Psoas muscle (tissue), 8 donors: ENCODE measurements around the gene AQP11. TPM values are rescaled to one million over a fixed set of nuclear protein-coding genes. Genes with fewer than 3 reads are reported as not detected.
A peak's percentile ranks its signal among the peaks of the same experiment; 100 is the strongest.
"Not testable (repeated sequence)": the region's sequence is repeated elsewhere in the genome, so short reads cannot be mapped to it uniquely, and the experiment has no call there.

ENCODE experiments used
- ATAC-seq, 4 donors: fragments of 200-7000 bp; cut with Tn5 transposase; one replicate each; pipeline ENCODE4 v1.9.1; 2020; ENCODE audit warnings: moderate library complexity in 3 of 4, mild to moderate bottlenecking in 2 of 4
- DNase-seq, 2 donors: peaks; one replicate each; pipeline ENCODE4 v3.0.0-alpha.2; 2020
- H3K27ac ChIP-seq: fragments of 200-600 bp; one replicate; pipeline ENCODE4 v1.8.0; 2022
- H3K27me3 ChIP-seq, 3 donors: fragments of 200-600 bp in 1 of 3; one replicate each; pipeline versions ENCODE4 v1.6.1 to v1.8.0; 2013 to 2022; ENCODE audit warnings: low read length in 2 of 3, mild to moderate bottlenecking in 2 of 3, moderate library complexity in 1 of 3; ENCODE audit not compliant: insufficient read depth in 3 of 3
- H3K36me3 ChIP-seq, 2 donors: fragments of 200-600 bp in 1 of 2; one replicate each; pipeline versions ENCODE4 v1.6.1 to v1.8.0; 2013 to 2022; ENCODE audit warnings: low read depth in 1 of 2, mild to moderate bottlenecking in 1 of 2, moderate library complexity in 1 of 2; ENCODE audit not compliant: insufficient read depth in 1 of 2
- H3K4me1 ChIP-seq: fragments of 200-600 bp; one replicate; pipeline ENCODE4 v1.8.0; 2022
- H3K4me3 ChIP-seq: fragments of 200-600 bp; one replicate; pipeline ENCODE4 v1.8.0; 2022; ENCODE audit warnings: mild to moderate bottlenecking
- H3K9me3 ChIP-seq: fragments of 200-600 bp; one replicate; pipeline ENCODE4 v1.8.0; 2022
- WGBS, 3 donors: extraction: QIAGEN DNeasy Blood & Tissue Kit; methylation state at CpG; one replicate each; pipeline versions ENCODE4 v1.1.6 to v1.1.7; 2013; 5-methylcytosine and 5-hydroxymethylcytosine counted together
- intact Hi-C, 2 donors: fragments of 100-400 bp; cut with DNase I; formaldehyde crosslinking; loops; one replicate each; pipeline versions ENCODE4 v1.11.0 to v1.14.2; 2022
- polyA plus RNA-seq, 3 donors: library from polyadenylated mRNA; stranded (reverse); fragments of 200-250 nt; gene quantifications; one replicate each; pipeline ENCODE4 v1.2.3, GENCODE V29; 2013
- total RNA-seq, 4 donors: library from RNA; stranded (reverse); fragmentation: NEBNext Ultra II Directional in 2 of 4; extraction: Animal tissue kit (Norgen Biotek cat#: 25700) in 2 of 4; gene quantifications; one replicate each; pipeline versions ENCODE4 v1.2.1 to v1.2.4, GENCODE V29; 2021 to 2023
- TF ChIP-seq, protein P1 (sequence below): fragments of 200-600 bp; IDR thresholded peaks from one replicate; pipeline ENCODE4 v1.8.0; 2022; ENCODE audit warnings: antibody characterized with exemption
- donor health status: healthy with polysubstance abuse.
- donor health status: DM: no; HTN: no; CAD: no; lungs with moderate emphysema.
- donor health status: Bipolar disorder and iron deficiency.
- donor health status: healthy.
- donor health status: DM: yes; HTN: yes; CAD: no.
- donor health status: DM: no; HTN: no; CAD: no.
- donor health status: DM: no; HTN: no; CAD: no.
- donor health status: DM: yes; HTN: yes; CAD: no.

Gene AQP11
- total and polyA plus RNA-seq, 7 donors = 0.40 to 1.9 (median 0.70) TPM

DNA sequence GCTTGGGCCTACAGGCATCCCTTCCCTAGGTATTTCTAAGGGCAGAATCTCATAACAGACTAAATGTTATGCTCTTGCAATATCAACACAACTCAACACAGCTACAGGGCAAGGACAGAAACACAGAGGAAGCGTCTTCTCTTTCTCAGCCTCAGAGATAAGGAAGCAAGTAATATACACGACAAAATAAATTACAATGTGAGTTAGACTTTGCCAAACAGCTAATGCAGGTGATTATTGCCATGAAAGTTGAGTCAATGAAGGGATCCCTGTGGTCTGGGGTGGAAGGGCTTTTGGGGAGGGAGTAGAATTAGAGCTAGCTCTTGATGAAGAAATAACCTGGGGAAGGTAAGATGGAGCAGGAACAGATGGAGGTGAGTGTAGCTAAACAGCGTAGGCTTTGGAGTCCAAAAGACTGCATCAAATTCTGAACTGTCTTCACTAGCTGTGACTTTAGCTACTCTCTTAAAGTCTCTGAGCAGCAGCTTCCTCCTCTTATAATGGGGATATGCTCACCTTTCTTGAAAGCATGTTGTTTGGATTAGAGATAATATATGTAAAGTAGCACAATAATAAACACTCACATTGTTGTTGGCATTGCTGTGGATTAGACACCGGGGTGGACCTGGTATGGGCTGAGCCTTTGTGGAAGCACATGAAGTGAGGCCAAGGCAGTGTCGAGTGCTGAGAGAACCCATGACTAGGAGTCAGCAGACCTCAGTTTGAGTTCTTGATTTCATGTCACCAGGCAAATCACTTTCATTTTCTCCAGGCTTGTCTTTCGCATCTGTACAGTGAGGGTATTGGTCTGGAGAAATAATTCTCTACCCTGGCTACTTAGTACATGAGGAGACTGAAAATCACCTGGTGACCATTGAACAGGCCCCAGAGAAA, 41.0 kb upstream of the AQP11 start:
- H3K4me1 ChIP-seq = no peaks in the 10 kb centered on the region
- H3K36me3 ChIP-seq = no peaks in the 10 kb centered on the region
- ATAC-seq = peak in 1 of 4 donors; percentile 22
- no peak for DNase-seq
- 73 to 81% (median 75%) methylated on average over 6 of the region's 6 CpGs for WGBS, 3 donors
- no peak overlapping the region for H3K27ac ChIP-seq
- H3K27me3 ChIP-seq = no peaks in the 10 kb centered on the region
- intact Hi-C loops = loop anchor here (2.0 to 5.0 kb wide), 4 partner anchors 76 to 421 kb away; partner anchors contain the start of genes MYO7A (in 1 of the 2) and PAK1 (in 1 of the 2)
- no peaks in the 10 kb centered on the region for H3K9me3 ChIP-seq
- H3K4me3 ChIP-seq = no peak overlapping the region
- TF ChIP-seq, protein P1, sequence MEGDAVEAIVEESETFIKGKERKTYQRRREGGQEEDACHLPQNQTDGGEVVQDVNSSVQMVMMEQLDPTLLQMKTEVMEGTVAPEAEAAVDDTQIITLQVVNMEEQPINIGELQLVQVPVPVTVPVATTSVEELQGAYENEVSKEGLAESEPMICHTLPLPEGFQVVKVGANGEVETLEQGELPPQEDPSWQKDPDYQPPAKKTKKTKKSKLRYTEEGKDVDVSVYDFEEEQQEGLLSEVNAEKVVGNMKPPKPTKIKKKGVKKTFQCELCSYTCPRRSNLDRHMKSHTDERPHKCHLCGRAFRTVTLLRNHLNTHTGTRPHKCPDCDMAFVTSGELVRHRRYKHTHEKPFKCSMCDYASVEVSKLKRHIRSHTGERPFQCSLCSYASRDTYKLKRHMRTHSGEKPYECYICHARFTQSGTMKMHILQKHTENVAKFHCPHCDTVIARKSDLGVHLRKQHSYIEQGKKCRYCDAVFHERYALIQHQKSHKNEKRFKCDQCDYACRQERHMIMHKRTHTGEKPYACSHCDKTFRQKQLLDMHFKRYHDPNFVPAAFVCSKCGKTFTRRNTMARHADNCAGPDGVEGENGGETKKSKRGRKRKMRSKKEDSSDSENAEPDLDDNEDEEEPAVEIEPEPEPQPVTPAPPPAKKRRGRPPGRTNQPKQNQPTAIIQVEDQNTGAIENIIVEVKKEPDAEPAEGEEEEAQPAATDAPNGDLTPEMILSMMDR = no peak

DNA sequence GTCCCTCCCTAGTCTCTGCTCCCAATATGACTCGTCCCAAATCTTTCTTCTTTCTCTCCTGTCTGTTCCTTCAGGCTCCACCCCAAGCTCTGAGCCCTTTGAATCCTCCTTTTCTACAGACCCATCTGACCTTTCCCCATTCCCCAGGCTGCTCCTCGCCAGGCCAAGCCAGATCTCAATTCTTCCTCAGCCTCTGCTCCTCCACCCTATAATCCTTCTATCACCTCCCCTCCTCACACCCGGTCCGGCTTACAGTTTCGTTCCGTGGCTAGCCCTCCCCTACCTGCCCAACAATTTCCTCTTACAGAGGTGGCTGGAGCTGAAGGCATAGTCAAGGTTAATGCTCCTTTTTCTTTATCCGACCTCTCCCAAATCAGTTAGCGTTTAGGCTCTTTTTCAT, 38.3 kb upstream of the AQP11 start:
- H3K27me3 ChIP-seq = not testable (repeated sequence)
- WGBS, 3 donors = 81 to 91% (median 85%) methylated on average over 8 of the region's 8 CpGs
- intact Hi-C loops = loop anchor here in 1 of 2 donors (5.0 kb wide), 1 partner anchor 424 kb away; the partner anchor contains the start of gene MYO7A

DNA sequence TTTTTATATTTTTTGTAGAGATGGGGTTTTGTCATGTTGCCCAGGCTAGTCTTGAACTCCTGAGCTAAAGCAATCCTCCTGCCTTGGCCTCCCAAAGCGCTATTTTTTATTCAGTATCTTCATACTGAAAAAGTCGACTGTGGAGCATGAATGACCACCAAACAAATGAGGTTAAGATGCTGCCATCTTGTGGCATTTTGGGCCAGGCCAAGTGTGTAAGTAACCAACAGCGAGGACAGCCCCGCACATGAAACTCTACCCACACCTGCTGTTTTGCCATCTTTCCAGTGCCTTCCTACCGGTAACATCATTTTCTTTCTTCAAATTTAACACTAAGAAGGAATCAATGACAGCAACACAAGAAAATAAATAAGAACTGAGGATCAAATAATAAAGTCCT, 32.2 kb upstream of the AQP11 start:
- WGBS, 3 donors = 47 to 56% (median 55%) methylated on average over 5 of the region's 5 CpGs
- no peak for ATAC-seq
- H3K27ac ChIP-seq = no peak overlapping the region
- H3K4me3 ChIP-seq = no peak overlapping the region
- no peaks in the 10 kb centered on the region for H3K36me3 ChIP-seq
- intact Hi-C loops = no loop called here
- H3K9me3 ChIP-seq = no peaks in the 10 kb centered on the region
- no peaks in the 10 kb centered on the region for H3K27me3 ChIP-seq
- DNase-seq = no peak
- TF ChIP-seq, protein P1 = no peak
- no peaks in the 10 kb centered on the region for H3K4me1 ChIP-seq

More for the DNA sequence above, 38.3 kb upstream of the AQP11 start:
- ATAC-seq, H3K4me1 ChIP-seq, H3K36me3 ChIP-seq, H3K4me3 ChIP-seq, DNase-seq, H3K9me3 ChIP-seq, H3K27ac ChIP-seq: not testable (repeated sequence)

- Histone ChIP-seq H3K9me3 (no peaks in the 10 kb centered on the region), H3K27ac (no peak overlapping the region), H3K36me3 (no peaks in the 10 kb centered on the region), H3K4me3 (no peak overlapping the region), H3K27me3 (no peaks in the 10 kb centered on the region), H3K4me1 (no peaks in the 10 kb centered on the region)
- WGBS, 3 donors = 64 to 75% (median 71%) methylated on average over 4 of the region's 4 CpGs
- TF ChIP-seq, protein P1 = no peak
- DNase-seq (no peak), ATAC-seq (no peak)
- intact Hi-C loops = no loop called here
These were observed 31.4 kb upstream of the AQP11 start for GRCh38 chr11:77558380-77558779.

DNA sequence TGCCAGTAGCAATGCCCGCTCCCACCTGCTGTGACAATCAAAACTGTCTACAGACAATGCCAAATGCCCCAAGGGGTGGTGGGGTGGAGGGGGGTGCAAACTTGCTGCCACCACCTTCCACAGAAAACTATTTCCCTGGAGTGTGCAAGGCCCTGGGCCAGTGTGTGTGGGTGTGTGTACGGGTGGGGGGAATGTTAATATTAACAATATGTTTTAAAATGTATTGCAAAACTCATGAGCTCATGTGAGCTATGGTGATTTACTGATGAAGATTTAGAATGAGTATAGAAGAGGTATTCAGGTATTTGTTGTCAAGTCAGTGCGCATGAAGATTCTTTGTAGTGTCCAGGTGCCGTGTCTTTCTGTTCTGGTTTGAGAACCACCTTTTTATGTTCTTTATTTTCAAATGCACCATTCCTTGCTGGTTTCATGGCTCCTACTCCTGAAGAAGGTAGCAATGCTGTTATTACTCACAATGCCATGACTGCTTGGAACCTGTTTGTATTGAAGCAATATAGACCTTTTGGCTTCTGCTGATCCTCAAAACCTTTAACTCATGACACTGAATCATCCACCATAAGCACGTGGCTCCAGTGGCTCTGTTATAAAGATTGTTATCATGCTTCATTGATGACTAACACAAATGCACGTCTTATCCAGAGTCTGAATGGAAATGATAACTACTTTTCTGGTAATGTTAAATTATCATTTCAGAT, 29.9 kb upstream of the AQP11 start:
- no peaks in the 10 kb centered on the region for H3K9me3 ChIP-seq
- intact Hi-C loops = no loop called here
- DNase-seq = no peak
- TF ChIP-seq, protein P1 = no peak
- H3K36me3 ChIP-seq = no peaks in the 10 kb centered on the region
- ATAC-seq = no peak
- no peaks in the 10 kb centered on the region for H3K4me1 ChIP-seq
- H3K27me3 ChIP-seq = no peaks in the 10 kb centered on the region
- no peak overlapping the region for H3K27ac ChIP-seq
- H3K4me3 ChIP-seq = no peak overlapping the region
- 73 to 84% (median 77%) methylated on average over 6 of the region's 6 CpGs for WGBS, 3 donors
